ENCODE measurements around the gene CAMKK1. TPM values are rescaled to one million over a fixed set of nuclear protein-coding genes. Genes with fewer than 3 reads are reported as not detected.
A peak's percentile ranks its signal among the peaks of the same experiment; 100 is the strongest.

Gene CAMKK1
- total RNA-seq, 1 experiment from 2014 or later: 9.6 TPM

GRCh38 chr17:3891626-3892094 is 1.2 kb downstream of the CAMKK1 start:
- no peaks in the 10 kb centered on the region for H3K9me3 Mint-ChIP-seq
- CTCF ChIA-PET: interaction anchor here (0.6 to 2.8 kb wide), 5 partner anchors 10 to 48 kb away, joined by 3 to 13 read pairs (median 4); no protein-coding TSS in a partner anchor
- ATAC-seq: no peak
- peaks cover 7% of the 10 kb centered on the region; the same call in 1 of the 2 replicates for H3K27me3 Mint-ChIP-seq (ENCODE audit: low read depth)
- TF ChIP-seq ETV6 (CRISPR knock-in tag; IDR thresholded peaks at IDR 0.05) (peak; percentile 36; the same call in 1 of the 2 replicates), FOXP1 (CRISPR knock-in tag; IDR thresholded peaks at IDR 0.05; ENCODE audit: borderline replicate concordance) (no peak), SP1 (CRISPR knock-in tag; conservative IDR thresholded peaks at IDR 0.05) (no peak)
- TF ChIP-seq, protein P1, sequence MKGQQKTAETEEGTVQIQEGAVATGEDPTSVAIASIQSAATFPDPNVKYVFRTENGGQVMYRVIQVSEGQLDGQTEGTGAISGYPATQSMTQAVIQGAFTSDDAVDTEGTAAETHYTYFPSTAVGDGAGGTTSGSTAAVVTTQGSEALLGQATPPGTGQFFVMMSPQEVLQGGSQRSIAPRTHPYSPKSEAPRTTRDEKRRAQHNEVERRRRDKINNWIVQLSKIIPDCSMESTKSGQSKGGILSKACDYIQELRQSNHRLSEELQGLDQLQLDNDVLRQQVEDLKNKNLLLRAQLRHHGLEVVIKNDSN (CRISPR knock-in tag; IDR thresholded peaks at IDR 0.05): no peak
- H3K4me1 Mint-ChIP-seq: peaks cover 34% of the 10 kb centered on the region
- H3K27ac Mint-ChIP-seq: 0 out of 2 replicates have a peak overlapping the region, but pooled peaks have one; percentile 2
- no peaks in the 10 kb centered on the region for H3K36me3 Mint-ChIP-seq
- POLR2A ChIA-PET: no interaction called here
- peak; percentile 59 for DNase-seq (ENCODE audit: low spot score)
- peak overlapping the region; percentile 67 for H3K4me3 Mint-ChIP-seq

- H3K27me3 Mint-ChIP-seq (ENCODE audit: low read depth): peaks cover 7% of the 10 kb centered on the region; the same call in 1 of the 2 replicates
- ChIA-PET POLR2A (no interaction called here), CTCF (interaction anchor here (0.6 to 2.8 kb wide), 8 partner anchors 9 to 153 kb away, joined by 3 to 13 read pairs (median 3); partner anchors contain the start of gene NCBP3)
- no peaks in the 10 kb centered on the region for H3K9me3 Mint-ChIP-seq
- H3K27ac Mint-ChIP-seq: no peak overlapping the region; the same call in 1 of the 2 replicates
- DNase-seq (ENCODE audit: low spot score) (no peak), ATAC-seq (no peak)
- peaks cover 34% of the 10 kb centered on the region for H3K4me1 Mint-ChIP-seq
- H3K4me3 Mint-ChIP-seq: peak overlapping the region; percentile 67; the same call in 1 of the 2 replicates
- no peaks in the 10 kb centered on the region for H3K36me3 Mint-ChIP-seq
- TF ChIP-seq FOXP4 (CRISPR knock-in tag; IDR thresholded peaks at IDR 0.05) (no peak), JUN (CRISPR knock-in tag; IDR thresholded peaks at IDR 0.05) (no peak), ZNF281 (CRISPR knock-in tag; IDR thresholded peaks at IDR 0.05) (no peak), GTF2I (CRISPR knock-in tag; conservative IDR thresholded peaks at IDR 0.05) (no peak), ZNF396 (CRISPR knock-in tag; IDR thresholded peaks at IDR 0.05; ENCODE audit: borderline replicate concordance) (no peak), GABPB1 (CRISPR knock-in tag; IDR thresholded peaks at IDR 0.05) (no peak), ZBTB43 (CRISPR knock-in tag; IDR thresholded peaks at IDR 0.05) (no peak), ZNF219 (CRISPR knock-in tag; IDR thresholded peaks at IDR 0.05; ENCODE audit: borderline replicate concordance) (no peak), ZNF532 (CRISPR knock-in tag; IDR thresholded peaks at IDR 0.05; ENCODE audit: borderline replicate concordance) (no peak), HMGA2 (CRISPR knock-in tag; IDR thresholded peaks at IDR 0.05) (no peak), TEAD4 (CRISPR knock-in tag; IDR thresholded peaks at IDR 0.05) (no peak), SP1 (CRISPR knock-in tag; conservative IDR thresholded peaks at IDR 0.05) (no peak), JAZF1 (CRISPR knock-in tag; IDR thresholded peaks at IDR 0.05) (no peak)
- TF ChIP-seq, protein P2, sequence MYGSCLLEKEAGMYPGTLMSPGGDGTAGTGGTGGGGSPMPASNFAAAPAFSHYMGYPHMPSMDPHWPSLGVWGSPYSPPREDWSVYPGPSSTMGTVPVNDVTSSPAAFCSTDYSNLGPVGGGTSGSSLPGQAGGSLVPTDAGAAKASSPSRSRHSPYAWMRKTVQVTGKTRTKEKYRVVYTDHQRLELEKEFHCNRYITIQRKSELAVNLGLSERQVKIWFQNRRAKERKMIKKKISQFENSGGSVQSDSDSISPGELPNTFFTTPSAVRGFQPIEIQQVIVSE (CRISPR knock-in tag; IDR thresholded peaks at IDR 0.05; ENCODE audit: borderline replicate concordance): no peak
- TF ChIP-seq, protein P3, sequence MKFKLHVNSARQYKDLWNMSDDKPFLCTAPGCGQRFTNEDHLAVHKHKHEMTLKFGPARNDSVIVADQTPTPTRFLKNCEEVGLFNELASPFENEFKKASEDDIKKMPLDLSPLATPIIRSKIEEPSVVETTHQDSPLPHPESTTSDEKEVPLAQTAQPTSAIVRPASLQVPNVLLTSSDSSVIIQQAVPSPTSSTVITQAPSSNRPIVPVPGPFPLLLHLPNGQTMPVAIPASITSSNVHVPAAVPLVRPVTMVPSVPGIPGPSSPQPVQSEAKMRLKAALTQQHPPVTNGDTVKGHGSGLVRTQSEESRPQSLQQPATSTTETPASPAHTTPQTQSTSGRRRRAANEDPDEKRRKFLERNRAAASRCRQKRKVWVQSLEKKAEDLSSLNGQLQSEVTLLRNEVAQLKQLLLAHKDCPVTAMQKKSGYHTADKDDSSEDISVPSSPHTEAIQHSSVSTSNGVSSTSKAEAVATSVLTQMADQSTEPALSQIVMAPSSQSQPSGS (CRISPR knock-in tag; IDR thresholded peaks at IDR 0.05; ENCODE audit: borderline replicate concordance, low read depth): no peak
- TF ChIP-seq, protein P4, sequence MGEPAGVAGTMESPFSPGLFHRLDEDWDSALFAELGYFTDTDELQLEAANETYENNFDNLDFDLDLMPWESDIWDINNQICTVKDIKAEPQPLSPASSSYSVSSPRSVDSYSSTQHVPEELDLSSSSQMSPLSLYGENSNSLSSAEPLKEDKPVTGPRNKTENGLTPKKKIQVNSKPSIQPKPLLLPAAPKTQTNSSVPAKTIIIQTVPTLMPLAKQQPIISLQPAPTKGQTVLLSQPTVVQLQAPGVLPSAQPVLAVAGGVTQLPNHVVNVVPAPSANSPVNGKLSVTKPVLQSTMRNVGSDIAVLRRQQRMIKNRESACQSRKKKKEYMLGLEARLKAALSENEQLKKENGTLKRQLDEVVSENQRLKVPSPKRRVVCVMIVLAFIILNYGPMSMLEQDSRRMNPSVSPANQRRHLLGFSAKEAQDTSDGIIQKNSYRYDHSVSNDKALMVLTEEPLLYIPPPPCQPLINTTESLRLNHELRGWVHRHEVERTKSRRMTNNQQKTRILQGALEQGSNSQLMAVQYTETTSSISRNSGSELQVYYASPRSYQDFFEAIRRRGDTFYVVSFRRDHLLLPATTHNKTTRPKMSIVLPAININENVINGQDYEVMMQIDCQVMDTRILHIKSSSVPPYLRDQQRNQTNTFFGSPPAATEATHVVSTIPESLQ (CRISPR knock-in tag; IDR thresholded peaks at IDR 0.05): no peak
Observed at GRCh38 chr17:3890878-3891219, 2.0 kb downstream of the CAMKK1 start.
